ENCODE data around the gene NUP210L. TPM values are rescaled to one million over a fixed set of nuclear protein-coding genes. Genes with fewer than 3 reads are reported as not detected.

The NUP210L gene
- total and polyA plus RNA-seq, 2 of the 13 experiments (the other 11 are each of a cell fraction or from before 2014, with no cell fraction given) = not detected

DNA sequence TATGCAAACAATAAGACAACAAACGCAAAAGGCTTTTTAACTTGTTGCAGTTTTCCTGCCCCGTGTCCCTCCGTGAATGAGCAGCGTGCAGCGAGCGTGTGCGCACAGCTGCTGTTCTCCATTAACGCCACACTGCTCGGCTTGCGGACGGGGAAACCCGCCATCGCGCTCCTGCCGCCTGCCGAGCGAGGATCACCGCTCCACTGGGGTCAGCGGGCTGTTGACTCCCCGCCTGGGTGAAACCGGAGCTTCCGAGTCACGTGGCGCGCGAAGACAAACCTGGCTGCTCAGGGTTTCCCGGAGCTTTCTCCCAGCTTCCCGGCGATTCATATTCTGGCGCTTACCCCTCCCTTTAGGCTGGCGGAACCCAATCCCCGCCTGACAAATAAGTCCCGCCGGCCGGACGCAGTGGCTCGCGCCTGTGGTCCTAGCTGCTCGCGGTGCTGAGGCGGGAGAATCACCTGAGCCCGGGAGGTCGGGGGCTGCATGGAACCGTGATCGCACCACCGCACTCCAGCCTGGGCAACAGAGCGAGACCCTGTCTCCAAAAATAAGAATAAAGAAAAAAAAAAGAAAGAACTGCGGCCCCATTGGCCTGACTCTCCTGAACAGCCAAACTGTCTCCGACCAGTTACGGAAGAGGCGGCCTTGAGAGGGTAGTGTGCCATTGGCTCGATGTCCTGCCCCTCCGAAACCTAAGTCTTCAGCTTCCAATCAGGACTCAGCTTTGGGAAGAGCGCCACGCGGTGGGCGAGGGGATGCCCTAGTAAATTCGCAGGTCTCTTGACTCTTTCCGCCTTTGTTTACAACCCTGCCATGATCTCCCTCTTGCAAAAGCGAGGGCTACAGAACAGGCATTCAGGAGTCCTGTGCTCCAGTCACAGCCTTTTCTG lies 187.5 kb downstream of the NUP210L start, which contains the start of gene CREB3L4 (continued):
- TF ChIP-seq, protein P1, sequence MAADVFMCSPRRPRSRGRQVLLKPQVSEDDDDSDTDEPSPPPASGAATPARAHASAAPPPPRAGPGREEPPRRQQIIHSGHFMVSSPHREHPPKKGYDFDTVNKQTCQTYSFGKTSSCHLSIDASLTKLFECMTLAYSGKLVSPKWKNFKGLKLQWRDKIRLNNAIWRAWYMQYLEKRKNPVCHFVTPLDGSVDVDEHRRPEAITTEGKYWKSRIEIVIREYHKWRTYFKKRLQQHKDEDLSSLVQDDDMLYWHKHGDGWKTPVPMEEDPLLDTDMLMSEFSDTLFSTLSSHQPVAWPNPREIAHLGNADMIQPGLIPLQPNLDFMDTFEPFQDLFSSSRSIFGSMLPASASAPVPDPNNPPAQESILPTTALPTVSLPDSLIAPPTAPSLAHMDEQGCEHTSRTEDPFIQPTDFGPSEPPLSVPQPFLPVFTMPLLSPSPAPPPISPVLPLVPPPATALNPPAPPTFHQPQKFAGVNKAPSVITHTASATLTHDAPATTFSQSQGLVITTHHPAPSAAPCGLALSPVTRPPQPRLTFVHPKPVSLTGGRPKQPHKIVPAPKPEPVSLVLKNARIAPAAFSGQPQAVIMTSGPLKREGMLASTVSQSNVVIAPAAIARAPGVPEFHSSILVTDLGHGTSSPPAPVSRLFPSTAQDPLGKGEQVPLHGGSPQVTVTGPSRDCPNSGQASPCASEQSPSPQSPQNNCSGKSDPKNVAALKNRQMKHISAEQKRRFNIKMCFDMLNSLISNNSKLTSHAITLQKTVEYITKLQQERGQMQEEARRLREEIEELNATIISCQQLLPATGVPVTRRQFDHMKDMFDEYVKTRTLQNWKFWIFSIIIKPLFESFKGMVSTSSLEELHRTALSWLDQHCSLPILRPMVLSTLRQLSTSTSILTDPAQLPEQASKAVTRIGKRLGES (CRISPR knock-in tag; IDR thresholded peaks at IDR 0.05; ENCODE audit: borderline replicate concordance) = no peak
- TF ChIP-seq, protein P2, sequence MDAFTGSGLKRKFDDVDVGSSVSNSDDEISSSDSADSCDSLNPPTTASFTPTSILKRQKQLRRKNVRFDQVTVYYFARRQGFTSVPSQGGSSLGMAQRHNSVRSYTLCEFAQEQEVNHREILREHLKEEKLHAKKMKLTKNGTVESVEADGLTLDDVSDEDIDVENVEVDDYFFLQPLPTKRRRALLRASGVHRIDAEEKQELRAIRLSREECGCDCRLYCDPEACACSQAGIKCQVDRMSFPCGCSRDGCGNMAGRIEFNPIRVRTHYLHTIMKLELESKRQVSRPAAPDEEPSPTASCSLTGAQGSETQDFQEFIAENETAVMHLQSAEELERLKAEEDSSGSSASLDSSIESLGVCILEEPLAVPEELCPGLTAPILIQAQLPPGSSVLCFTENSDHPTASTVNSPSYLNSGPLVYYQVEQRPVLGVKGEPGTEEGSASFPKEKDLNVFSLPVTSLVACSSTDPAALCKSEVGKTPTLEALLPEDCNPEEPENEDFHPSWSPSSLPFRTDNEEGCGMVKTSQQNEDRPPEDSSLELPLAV (CRISPR knock-in tag; conservative IDR thresholded peaks at IDR 0.05; ENCODE audit: low read depth) = no peak; the same call in 1 of the 2 replicates
- TF ChIP-seq, protein P3, sequence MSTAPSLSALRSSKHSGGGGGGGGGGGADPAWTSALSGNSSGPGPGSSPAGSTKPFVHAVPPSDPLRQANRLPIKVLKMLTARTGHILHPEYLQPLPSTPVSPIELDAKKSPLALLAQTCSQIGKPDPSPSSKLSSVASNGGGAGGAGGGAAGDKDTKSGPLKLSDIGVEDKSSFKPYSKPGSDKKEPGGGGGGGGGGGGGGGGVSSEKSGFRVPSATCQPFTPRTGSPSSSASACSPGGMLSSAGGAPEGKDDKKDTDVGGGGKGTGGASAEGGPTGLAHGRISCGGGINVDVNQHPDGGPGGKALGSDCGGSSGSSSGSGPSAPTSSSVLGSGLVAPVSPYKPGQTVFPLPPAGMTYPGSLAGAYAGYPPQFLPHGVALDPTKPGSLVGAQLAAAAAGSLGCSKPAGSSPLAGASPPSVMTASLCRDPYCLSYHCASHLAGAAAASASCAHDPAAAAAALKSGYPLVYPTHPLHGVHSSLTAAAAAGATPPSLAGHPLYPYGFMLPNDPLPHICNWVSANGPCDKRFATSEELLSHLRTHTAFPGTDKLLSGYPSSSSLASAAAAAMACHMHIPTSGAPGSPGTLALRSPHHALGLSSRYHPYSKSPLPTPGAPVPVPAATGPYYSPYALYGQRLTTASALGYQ (CRISPR knock-in tag; IDR thresholded peaks at IDR 0.05) = peak; percentile 74; the same call in 1 of the 2 replicates
- TF ChIP-seq, protein P4, sequence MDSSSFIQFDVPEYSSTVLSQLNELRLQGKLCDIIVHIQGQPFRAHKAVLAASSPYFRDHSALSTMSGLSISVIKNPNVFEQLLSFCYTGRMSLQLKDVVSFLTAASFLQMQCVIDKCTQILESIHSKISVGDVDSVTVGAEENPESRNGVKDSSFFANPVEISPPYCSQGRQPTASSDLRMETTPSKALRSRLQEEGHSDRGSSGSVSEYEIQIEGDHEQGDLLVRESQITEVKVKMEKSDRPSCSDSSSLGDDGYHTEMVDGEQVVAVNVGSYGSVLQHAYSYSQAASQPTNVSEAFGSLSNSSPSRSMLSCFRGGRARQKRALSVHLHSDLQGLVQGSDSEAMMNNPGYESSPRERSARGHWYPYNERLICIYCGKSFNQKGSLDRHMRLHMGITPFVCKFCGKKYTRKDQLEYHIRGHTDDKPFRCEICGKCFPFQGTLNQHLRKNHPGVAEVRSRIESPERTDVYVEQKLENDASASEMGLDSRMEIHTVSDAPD (CRISPR knock-in tag; IDR thresholded peaks at IDR 0.05) = peak; percentile 68; the same call in 1 of the 2 replicates
- TF ChIP-seq GATAD2A (CRISPR knock-in tag; IDR thresholded peaks at IDR 0.05) = peak; percentile 49
- TF ChIP-seq, protein P5, sequence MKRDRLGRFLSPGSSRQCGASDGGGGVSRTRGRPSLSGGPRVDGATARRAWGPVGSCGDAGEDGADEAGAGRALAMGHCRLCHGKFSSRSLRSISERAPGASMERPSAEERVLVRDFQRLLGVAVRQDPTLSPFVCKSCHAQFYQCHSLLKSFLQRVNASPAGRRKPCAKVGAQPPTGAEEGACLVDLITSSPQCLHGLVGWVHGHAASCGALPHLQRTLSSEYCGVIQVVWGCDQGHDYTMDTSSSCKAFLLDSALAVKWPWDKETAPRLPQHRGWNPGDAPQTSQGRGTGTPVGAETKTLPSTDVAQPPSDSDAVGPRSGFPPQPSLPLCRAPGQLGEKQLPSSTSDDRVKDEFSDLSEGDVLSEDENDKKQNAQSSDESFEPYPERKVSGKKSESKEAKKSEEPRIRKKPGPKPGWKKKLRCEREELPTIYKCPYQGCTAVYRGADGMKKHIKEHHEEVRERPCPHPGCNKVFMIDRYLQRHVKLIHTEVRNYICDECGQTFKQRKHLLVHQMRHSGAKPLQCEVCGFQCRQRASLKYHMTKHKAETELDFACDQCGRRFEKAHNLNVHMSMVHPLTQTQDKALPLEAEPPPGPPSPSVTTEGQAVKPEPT (CRISPR knock-in tag; IDR thresholded peaks at IDR 0.05; ENCODE audit: low read depth) = no peak; the same call in 1 of the 2 replicates
- TF ChIP-seq GFI1 (CRISPR knock-in tag; IDR thresholded peaks at IDR 0.05; ENCODE audit: borderline replicate concordance) = peak; percentile 55; the same call in 1 of the 2 replicates
- TF ChIP-seq GLI4 (CRISPR knock-in tag; IDR thresholded peaks at IDR 0.05; ENCODE audit: borderline replicate concordance) = no peak
- TF ChIP-seq ZNF350 (CRISPR knock-in tag; IDR thresholded peaks at IDR 0.05; ENCODE audit: borderline replicate concordance, low read depth) = peak; percentile 70; the same call in 1 of the 2 replicates
- TF ChIP-seq NFE2L1 (CRISPR knock-in tag; IDR thresholded peaks at IDR 0.05; ENCODE audit: borderline replicate concordance) = no peak
- TF ChIP-seq, protein P6, sequence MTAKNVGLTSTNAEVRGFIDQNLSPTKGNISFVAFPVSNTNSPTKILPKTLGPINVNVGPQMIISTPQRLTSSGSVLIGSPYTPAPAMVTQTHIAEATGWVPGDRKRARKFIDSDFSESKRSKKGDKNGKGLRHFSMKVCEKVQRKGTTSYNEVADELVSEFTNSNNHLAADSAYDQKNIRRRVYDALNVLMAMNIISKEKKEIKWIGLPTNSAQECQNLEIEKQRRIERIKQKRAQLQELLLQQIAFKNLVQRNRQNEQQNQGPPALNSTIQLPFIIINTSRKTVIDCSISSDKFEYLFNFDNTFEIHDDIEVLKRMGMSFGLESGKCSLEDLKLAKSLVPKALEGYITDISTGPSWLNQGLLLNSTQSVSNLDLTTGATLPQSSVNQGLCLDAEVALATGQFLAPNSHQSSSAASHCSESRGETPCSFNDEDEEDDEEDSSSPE (CRISPR knock-in tag; IDR thresholded peaks at IDR 0.05) = peak; percentile 86
- no peak for TF ChIP-seq ATAD3A (CRISPR knock-in tag; IDR thresholded peaks at IDR 0.05)
- TF ChIP-seq ISL2 (CRISPR knock-in tag; IDR thresholded peaks at IDR 0.05) = peak; percentile 32; the same call in 1 of the 2 replicates
- TF ChIP-seq SIN3A (IDR thresholded peaks at IDR 0.05; ENCODE audit: borderline replicate concordance, low read depth, low read length) = peak; percentile 70
- 0 out of 4 replicates have a peak, but pooled peaks of 1 of the 2 experiments have one; percentile 17 for TF ChIP-seq EP300 (IDR thresholded peaks at IDR 0.05; ENCODE audit: low read depth in 2 of 2, low read length in 2 of 2)
- no peak for TF ChIP-seq EP300 (CRISPR knock-in tag; IDR thresholded peaks at IDR 0.05; ENCODE audit: borderline replicate concordance)

All from HepG2 (cell line).